Measurements from ENCODE around the gene RNU6-1.

The RNU6-1 gene

DNA sequence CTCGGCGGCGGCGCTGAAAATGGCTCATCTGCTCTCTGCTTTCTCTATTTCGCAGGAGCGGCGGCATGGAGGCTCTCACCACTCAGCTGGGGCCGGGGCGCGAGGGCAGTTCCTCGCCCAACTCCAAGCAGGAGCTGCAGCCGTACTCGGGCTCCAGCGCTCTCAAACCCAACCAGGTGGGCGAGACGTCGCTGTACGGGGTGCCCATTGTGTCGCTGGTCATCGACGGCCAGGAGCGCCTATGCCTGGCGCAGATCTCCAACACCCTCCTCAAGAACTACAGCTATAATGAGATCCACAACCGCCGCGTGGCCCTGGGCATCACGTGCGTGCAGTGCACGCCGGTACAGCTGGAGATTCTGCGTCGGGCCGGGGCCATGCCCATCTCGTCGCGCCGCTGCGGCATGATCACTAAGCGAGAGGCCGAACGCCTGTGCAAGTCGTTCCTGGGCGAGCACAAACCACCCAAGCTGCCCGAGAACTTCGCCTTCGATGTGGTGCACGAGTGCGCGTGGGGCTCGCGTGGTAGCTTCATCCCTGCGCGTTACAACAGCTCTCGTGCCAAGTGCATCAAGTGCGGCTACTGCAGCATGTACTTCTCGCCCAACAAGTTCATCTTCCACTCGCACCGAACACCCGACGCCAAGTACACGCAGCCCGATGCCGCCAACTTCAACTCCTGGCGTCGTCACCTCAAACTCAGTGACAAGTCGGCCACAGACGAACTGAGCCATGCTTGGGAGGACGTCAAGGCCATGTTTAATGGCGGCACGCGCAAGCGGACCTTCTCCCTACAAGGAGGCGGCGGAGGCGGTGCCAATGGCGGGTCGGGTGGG, 13.7 kb downstream of the RNU6-1 start:
- TF ChIP-seq, protein P1, sequence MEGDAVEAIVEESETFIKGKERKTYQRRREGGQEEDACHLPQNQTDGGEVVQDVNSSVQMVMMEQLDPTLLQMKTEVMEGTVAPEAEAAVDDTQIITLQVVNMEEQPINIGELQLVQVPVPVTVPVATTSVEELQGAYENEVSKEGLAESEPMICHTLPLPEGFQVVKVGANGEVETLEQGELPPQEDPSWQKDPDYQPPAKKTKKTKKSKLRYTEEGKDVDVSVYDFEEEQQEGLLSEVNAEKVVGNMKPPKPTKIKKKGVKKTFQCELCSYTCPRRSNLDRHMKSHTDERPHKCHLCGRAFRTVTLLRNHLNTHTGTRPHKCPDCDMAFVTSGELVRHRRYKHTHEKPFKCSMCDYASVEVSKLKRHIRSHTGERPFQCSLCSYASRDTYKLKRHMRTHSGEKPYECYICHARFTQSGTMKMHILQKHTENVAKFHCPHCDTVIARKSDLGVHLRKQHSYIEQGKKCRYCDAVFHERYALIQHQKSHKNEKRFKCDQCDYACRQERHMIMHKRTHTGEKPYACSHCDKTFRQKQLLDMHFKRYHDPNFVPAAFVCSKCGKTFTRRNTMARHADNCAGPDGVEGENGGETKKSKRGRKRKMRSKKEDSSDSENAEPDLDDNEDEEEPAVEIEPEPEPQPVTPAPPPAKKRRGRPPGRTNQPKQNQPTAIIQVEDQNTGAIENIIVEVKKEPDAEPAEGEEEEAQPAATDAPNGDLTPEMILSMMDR (IDR thresholded peaks at IDR 0.05; ENCODE audit: low read depth, low read length, missing control alignments), result no peak
- no peak for DNase-seq (ENCODE audit: extremely low read depth, low read depth)
- H3K4me3 ChIP-seq (replicated peaks; ENCODE audit: low read depth, low read length), result no peak overlapping the region

DNA sequence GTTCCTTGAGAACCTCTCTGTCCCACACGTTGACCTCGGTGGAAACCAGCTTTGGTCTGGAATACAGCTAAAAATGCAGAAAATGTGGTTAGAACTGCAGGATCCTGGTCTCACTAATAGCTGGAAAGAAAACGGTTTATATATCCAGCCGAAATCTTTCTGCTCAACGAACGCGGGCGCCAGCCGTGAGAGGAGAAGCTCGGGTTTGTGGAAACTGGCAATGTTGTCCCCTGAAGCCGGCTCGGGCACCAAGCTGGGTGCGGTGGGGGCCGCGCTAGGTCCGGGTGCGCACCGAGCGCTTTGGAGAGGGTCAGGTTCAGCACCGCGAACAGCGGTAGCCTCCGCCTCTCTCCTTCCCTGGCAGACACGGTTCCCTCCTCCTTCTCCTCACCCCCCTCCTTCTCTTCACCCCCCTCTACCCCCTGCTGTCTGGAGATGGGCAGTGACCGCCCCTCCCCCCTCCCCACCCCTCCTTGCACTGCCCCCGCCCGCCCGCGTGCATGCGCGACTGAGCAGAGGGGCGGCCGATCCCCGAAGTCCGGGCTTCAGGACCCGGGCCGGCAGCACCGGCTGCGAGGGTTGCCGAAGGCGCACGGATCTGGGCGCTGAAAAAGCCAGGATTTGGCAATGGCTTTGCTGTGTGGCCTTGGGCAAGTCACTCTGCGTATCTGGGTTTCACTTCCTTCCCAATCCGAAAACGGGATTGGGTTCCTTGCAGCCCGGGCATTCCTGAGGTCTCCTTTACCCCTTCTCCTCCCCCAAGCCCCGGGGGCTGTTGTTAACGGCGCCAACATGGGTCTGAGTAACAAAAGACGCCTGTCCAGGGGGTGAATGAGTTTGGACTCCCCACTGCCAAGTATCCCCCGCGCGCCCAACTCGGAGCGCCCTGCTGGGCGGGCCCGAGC, 14.6 kb downstream of the RNU6-1 start, which contains the start of gene SKOR1:
Gene SKOR1, plus strand, starts transcription at position 534 of the 905 bp plus-strand sequence. Its CDS starts 94 bp downstream, at position 628.
- DNase-seq (ENCODE audit: extremely low read depth, low read depth), result no peak
- H3K4me3 ChIP-seq (replicated peaks; ENCODE audit: low read depth, low read length), result 0 out of 2 replicates have a peak within 1 kb of the TSS, but pooled peaks have one; percentile 3
- TF ChIP-seq, protein P1 (IDR thresholded peaks at IDR 0.05; ENCODE audit: low read depth, low read length, missing control alignments), result no peak

DNA sequence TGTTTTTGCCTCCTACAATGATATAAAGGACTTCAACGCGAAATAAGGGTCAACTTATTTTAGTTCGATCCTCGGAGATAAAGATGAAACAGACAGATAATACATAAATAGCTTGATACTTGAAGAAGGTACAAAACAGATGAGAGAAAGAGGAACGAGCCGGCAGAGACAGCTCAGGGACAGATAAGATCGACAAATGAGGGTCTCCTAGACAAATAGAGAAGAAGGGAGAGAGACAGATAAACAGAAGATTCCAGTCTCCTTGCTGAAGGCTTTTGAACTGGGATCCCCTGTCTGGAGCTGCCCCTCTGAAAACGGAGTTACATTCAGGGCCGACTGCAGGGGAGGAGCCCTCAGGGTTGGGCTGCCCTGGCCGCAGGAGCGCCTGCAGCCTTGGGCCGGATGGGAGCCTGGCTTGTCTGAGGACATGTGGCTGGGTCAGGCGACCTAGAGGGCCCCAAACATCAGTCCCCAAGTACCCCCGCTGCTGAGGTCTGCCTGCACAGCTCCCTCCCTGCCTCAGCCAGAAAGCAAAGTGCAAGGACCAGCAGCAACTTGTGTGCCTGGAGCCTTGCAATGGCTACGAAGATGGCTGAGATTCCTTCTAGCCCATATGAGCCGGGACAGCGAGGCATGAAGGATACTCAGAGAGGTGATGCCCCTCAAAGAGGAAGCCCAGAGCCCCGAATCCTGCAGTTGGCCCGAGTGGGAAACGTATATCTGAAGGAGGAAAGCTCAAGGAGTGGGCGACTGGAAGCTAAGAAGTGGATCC, 15.5 kb downstream of the RNU6-1 start:
- no peak for DNase-seq (ENCODE audit: extremely low read depth, low read depth)
- TF ChIP-seq, protein P1 (IDR thresholded peaks at IDR 0.05; ENCODE audit: low read depth, low read length, missing control alignments), result no peak
- H3K4me3 ChIP-seq (replicated peaks; ENCODE audit: low read depth, low read length), result no peak overlapping the region

DNA sequence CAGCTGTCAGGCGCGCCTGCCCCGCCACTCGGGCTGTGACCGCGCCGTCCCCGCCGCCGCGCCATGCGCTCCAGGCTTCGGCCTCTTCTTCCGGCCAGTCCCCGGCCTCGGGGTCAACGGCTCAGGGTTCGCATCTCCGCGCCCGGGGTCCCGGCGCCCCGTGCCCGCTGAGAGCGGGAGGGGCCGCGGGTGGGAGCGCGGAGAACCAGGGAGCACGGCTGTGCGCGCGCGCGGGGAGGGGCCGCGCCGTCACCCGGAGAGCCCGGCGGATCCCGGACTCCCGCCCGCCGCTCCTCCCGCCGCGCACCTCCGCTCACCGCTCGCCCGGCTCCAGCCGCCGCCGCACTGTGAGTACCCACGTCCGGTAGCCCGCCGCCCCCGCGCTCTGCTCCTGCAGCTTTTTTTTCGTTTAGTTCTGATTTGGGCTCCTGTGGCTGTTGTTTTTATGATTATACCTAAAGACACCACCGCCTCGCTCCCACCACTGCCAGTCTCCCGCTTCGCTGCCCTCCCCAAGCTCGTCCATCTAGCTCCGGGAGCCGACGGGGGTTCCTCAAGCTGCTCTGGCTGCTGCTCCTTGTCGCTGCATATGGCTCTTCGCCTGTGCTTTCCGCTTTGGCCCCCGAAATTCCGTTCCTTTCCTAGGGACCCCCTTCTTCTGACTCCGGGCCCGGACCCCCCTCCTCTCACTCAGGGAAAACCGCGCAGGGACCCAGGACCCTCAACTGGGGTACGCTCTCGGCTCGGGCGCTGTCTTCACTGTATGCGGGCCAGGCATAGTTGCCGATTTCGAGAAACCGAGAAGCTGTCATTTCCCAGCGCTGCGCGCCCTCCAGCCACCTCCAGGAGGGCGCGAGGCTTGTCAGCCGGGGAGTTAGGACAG, 16.3 kb downstream of the RNU6-1 start:
- TF ChIP-seq, protein P1 (IDR thresholded peaks at IDR 0.05; ENCODE audit: low read depth, low read length, missing control alignments), result no peak
- no peak for DNase-seq (ENCODE audit: extremely low read depth, low read depth)
- no peak overlapping the region for H3K4me3 ChIP-seq (replicated peaks; ENCODE audit: low read depth, low read length)

DNA sequence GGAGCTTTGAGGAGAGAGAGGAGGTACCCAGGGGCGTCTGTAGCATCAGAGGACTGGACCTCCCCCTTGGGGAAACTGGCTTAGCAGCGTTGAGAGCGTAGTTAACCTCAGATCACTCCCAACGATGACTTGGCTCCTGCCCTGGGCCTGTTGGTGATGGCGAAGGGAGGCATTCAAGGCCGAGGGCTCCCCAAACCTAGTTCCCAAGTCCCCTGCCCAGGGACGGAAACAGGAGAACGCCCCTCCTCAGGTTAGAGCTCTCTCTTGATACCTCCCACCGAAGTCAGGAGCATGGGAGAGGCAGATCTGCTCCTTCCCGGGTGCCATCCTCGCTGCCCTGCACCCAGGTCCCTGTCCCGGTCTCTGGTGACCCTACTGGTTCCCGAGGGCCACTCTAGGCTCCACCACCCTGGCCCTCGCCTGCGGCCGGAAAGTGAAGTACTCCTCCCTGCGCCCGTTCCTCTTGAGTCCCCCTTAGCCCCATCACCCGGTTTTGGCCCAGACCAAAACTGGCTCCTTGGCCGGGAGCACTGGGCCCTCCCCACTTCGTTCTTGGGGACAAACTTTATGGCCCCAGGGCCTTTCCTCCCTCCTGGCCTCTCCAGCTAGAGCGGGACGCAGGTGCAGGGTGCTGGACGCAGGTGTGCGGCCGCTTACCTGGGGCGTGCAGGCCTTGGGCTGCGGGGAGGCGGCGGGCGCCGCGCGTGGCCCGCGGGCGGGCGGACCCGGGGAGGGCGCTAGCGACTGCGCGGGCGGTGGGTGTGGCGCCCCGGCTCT, 17.1 kb downstream of the RNU6-1 start:
- H3K4me3 ChIP-seq (replicated peaks; ENCODE audit: low read depth, low read length), result no peak overlapping the region
- TF ChIP-seq, protein P1 (IDR thresholded peaks at IDR 0.05; ENCODE audit: low read depth, low read length, missing control alignments), result no peak
- DNase-seq (ENCODE audit: extremely low read depth, low read depth), result no peak

Measured in HFF-Myc (cell line).